GM23248 (cell line): Measurements from ENCODE around the gene PEPD.

Source experiments
- EZH2 ChIP-seq: fragments of 200-600 bp; sonication (generic); IDR thresholded peaks from 2 replicates; pipeline ENCODE4 v1.6.1; 2018; ENCODE audit warnings: antibody characterized with exemption, mild to moderate bottlenecking; ENCODE audit not compliant: insufficient read depth, poor library complexity, severe bottlenecking
- EZH2phosphoT487 ChIP-seq: fragments of 200-600 bp; sonication (generic); IDR thresholded peaks from 2 replicates; pipeline ENCODE4 v1.6.1; 2018; ENCODE audit warnings: antibody characterized with exemption, moderate library complexity, mild to moderate bottlenecking, low read depth; ENCODE audit not compliant: insufficient read depth

DNA sequence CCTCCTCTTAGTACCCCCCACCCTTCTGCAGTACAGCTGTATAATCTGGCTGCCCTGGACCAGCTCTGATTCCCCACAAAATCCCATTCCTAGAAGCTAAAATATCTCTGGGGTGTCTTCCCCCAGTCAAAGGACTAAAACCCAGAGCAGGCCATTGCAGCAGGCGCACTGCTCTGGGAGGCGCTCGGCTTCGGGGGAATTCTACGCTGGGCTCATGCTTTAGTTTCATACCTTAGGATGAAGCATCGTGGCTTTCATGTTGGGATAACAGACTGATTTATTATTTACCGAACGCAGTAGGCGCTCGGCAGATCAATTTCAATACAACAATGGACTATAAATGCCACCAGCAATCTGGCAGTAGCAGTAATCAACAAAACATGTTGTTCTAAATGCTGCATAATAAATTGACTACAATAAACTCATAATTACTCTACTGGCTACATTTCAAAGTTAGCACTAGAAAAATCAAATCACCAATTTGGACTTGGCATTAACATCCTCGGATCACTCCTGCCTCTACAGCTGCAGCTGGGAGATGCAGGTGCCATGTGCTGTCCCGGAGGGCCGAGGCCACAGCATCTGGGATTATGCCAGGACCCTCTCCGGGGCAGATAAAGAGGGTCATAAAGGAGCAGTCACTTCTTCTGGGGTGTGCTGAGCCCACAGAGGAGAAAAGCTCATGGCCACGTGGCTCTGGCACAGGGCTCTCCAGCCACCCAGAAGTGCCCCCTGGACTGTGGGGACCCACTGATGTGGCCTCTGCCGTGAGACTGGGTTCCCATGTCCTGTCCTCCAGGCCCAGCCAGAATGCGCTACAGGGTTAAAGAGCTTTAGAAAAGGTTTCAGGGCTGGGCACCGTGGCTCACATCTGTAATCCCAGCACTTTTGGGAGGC lies 112.8 kb downstream of the PEPD start:
- TF ChIP-seq EZH2 (no peak), EZH2phosphoT487 (no peak)
